HUES64 (cell line): ENCODE results near the gene TRIM10. TPM values are rescaled to one million over a fixed set of nuclear protein-coding genes. Genes with fewer than 3 reads are reported as not detected.
A peak's percentile ranks its signal among the peaks of the same experiment; 100 is the strongest.

Experiments
- H3K27ac ChIP-seq: 2 replicates; pipeline ENCODE4 v1.7.0; 2013; ENCODE audit warnings: low read depth, low read length, inconsistent platforms
- H3K27me3 ChIP-seq: 2 replicates; pipeline ENCODE4 v1.6.1; 2013; ENCODE audit warnings: mild to moderate bottlenecking, low read length; ENCODE audit not compliant: insufficient read depth
- H3K36me3 ChIP-seq: 2 replicates; pipeline ENCODE4 v1.6.1; 2013; ENCODE audit warnings: mild to moderate bottlenecking, low read length; ENCODE audit not compliant: insufficient read depth
- H3K4me1 ChIP-seq: 2 replicates; pipeline ENCODE4 v1.6.1; 2013; ENCODE audit warnings: mild to moderate bottlenecking, low read length, moderate library complexity; ENCODE audit not compliant: insufficient read depth
- H3K4me3 ChIP-seq: 2 replicates; pipeline ENCODE4 v1.5.1; 2013; ENCODE audit warnings: mild to moderate bottlenecking, low read length, moderate library complexity
- H3K9ac ChIP-seq: 2 replicates; pipeline ENCODE4 v1.6.1; 2013; ENCODE audit warnings: mild to moderate bottlenecking, low read depth, low read length
- H3K9me3 ChIP-seq: 2 replicates; pipeline ENCODE4 v1.6.1; 2013; ENCODE audit warnings: low read depth, low read length; ENCODE audit not compliant: insufficient read depth
- WGBS: fragments of 150-250, 120-280 bp; methylation state at CpG from one replicate; pipeline ENCODE4 v1.1.7; 2013; ENCODE audit warnings: missing lambda C conversion rate; 5-methylcytosine and 5-hydroxymethylcytosine counted together
- polyA plus RNA-seq, 2 experiments: library from polyadenylated mRNA; stranded (reverse); fragments of 50-300 nt; gene quantifications; one replicate each; pipeline ENCODE4 v1.2.3, GENCODE V29; 2013

TRIM10 gene
- polyA plus RNA-seq (2013, experiment 1 of 2) = not detected
- polyA plus RNA-seq (2013, experiment 2 of 2) = not detected

- no peak within 1 kb of the TSS for H3K4me3 ChIP-seq
- H3K36me3 ChIP-seq = no peaks in the 10 kb centered on the region
- H3K9ac ChIP-seq = no peak within 1 kb of the TSS
- no peaks in the 10 kb centered on the region for H3K4me1 ChIP-seq
- WGBS = 71% methylated on average over 3 of the region's 4 CpGs
- no peaks in the 10 kb centered on the region for H3K9me3 ChIP-seq
- no peak within 1 kb of the TSS for H3K27ac ChIP-seq
- peaks cover 13% of the 10 kb centered on the region for H3K27me3 ChIP-seq
Measured at GRCh38 chr6:30160785-30161531, at the start of gene TRIM10. Gene TRIM10 (minus strand): TSS chr6:30161211. CDS start chr6:30160858, 353 bp downstream.

- Histone ChIP-seq H3K4me3 (peak overlapping the region; percentile 17; the same call in 1 of the 2 replicates), H3K4me1 (peaks cover 44% of the 10 kb centered on the region), H3K27ac (peak overlapping the region; percentile 53), H3K9me3 (no peaks in the 10 kb centered on the region), H3K9ac (no peak overlapping the region), H3K27me3 (no peaks in the 10 kb centered on the region), H3K36me3 (no peaks in the 10 kb centered on the region)
- WGBS = 60% methylated on average over 3 of the region's 4 CpGs
Measured at GRCh38 chr6:30207619-30208295, 46.7 kb upstream of the TRIM10 start.

- peak overlapping the region; percentile 17; the same call in 1 of the 2 replicates for H3K4me3 ChIP-seq
- no peaks in the 10 kb centered on the region for H3K9me3 ChIP-seq
- 36% methylated on average over 11 of the region's 11 CpGs for WGBS
- no peaks in the 10 kb centered on the region for H3K36me3 ChIP-seq
- peak overlapping the region; percentile 53; the same call in 1 of the 2 replicates for H3K27ac ChIP-seq
- H3K4me1 ChIP-seq = peaks cover 42% of the 10 kb centered on the region
- H3K27me3 ChIP-seq = no peaks in the 10 kb centered on the region
- no peak overlapping the region for H3K9ac ChIP-seq
Measured at GRCh38 chr6:30206799-30207618, 46.0 kb upstream of the TRIM10 start.

GRCh38 chr6:30206152-30206551 is 45.1 kb upstream of the TRIM10 start:
- no peak overlapping the region for H3K27ac ChIP-seq
- H3K4me1 ChIP-seq = peaks cover 44% of the 10 kb centered on the region
- peaks cover 2% of the 10 kb centered on the region for H3K36me3 ChIP-seq
- H3K4me3 ChIP-seq = no peak overlapping the region
- no peaks in the 10 kb centered on the region for H3K27me3 ChIP-seq
- no peaks in the 10 kb centered on the region for H3K9me3 ChIP-seq
- WGBS = 75% methylated on average over 7 of the region's 7 CpGs
- H3K9ac ChIP-seq = no peak overlapping the region

GRCh38 chr6:30204116-30204515 is 43.1 kb upstream of the TRIM10 start:
- H3K4me3 ChIP-seq = no peak overlapping the region
- no peak overlapping the region for H3K27ac ChIP-seq
- H3K4me1 ChIP-seq = peaks cover 40% of the 10 kb centered on the region
- no peaks in the 10 kb centered on the region for H3K9me3 ChIP-seq
- no peak overlapping the region for H3K9ac ChIP-seq
- peaks cover 15% of the 10 kb centered on the region for H3K36me3 ChIP-seq
- WGBS = 100% methylated on average over 1 of the region's 1 CpG
- H3K27me3 ChIP-seq = no peaks in the 10 kb centered on the region

- Histone ChIP-seq H3K27me3 (no peaks in the 10 kb centered on the region), H3K27ac (0 out of 2 replicates have a peak overlapping the region, but pooled peaks have one; percentile 23), H3K36me3 (peaks cover 32% of the 10 kb centered on the region), H3K4me3 (no peak overlapping the region), H3K9ac (no peak overlapping the region), H3K4me1 (peaks cover 26% of the 10 kb centered on the region), H3K9me3 (no peaks in the 10 kb centered on the region)
- 75% methylated on average over 3 of the region's 4 CpGs for WGBS
Measured at GRCh38 chr6:30202366-30202765, 41.4 kb upstream of the TRIM10 start.

GRCh38 chr6:30200551-30201281 is 39.7 kb upstream of the TRIM10 start:
- no peak overlapping the region for H3K4me3 ChIP-seq
- WGBS = 84% methylated on average over 6 of the region's 6 CpGs
- no peaks in the 10 kb centered on the region for H3K9me3 ChIP-seq
- H3K36me3 ChIP-seq = peaks cover 48% of the 10 kb centered on the region
- peaks cover 17% of the 10 kb centered on the region for H3K4me1 ChIP-seq
- H3K9ac ChIP-seq = no peak overlapping the region
- no peak overlapping the region for H3K27ac ChIP-seq
- no peaks in the 10 kb centered on the region for H3K27me3 ChIP-seq

GRCh38 chr6:30198166-30199084 is 37.4 kb upstream of the TRIM10 start:
- WGBS = 95% methylated on average over 34 of the region's 34 CpGs
- Histone ChIP-seq H3K27me3 (no peaks in the 10 kb centered on the region), H3K36me3 (peaks cover 64% of the 10 kb centered on the region), H3K9me3 (no peaks in the 10 kb centered on the region), H3K4me3 (no peak overlapping the region), H3K9ac (no peak overlapping the region), H3K27ac (no peak overlapping the region), H3K4me1 (peaks cover 8% of the 10 kb centered on the region)

- Histone ChIP-seq H3K36me3 (peaks cover 66% of the 10 kb centered on the region), H3K9me3 (no peaks in the 10 kb centered on the region), H3K4me1 (no peaks in the 10 kb centered on the region), H3K27ac (no peak overlapping the region), H3K4me3 (no peak overlapping the region), H3K9ac (no peak overlapping the region), H3K27me3 (no peaks in the 10 kb centered on the region)
- WGBS = 96% methylated on average over 12 of the region's 12 CpGs
Measured at GRCh38 chr6:30196376-30196775, 35.4 kb upstream of the TRIM10 start.

GRCh38 chr6:30195951-30196350 is 34.9 kb upstream of the TRIM10 start:
- Histone ChIP-seq H3K36me3 (peaks cover 65% of the 10 kb centered on the region), H3K4me3 (no peak overlapping the region), H3K27ac (no peak overlapping the region), H3K4me1 (no peaks in the 10 kb centered on the region), H3K9me3 (no peaks in the 10 kb centered on the region), H3K27me3 (no peaks in the 10 kb centered on the region), H3K9ac (no peak overlapping the region)
- 89% methylated on average over 1 of the region's 1 CpG for WGBS
